ENCODE data around the gene NFIB. TPM values are rescaled to one million over a fixed set of nuclear protein-coding genes. Genes with fewer than 3 reads are reported as not detected.
A peak's percentile ranks its signal among the peaks of the same experiment; 100 is the strongest.

The NFIB gene
- total and polyA plus RNA-seq, 2 experiments from 2014 or later, result 15.2 to 27.3 TPM

- Histone ChIP-seq H3K4me3 (no peak overlapping the region), H3K27me3 (peaks cover 9% of the 10 kb centered on the region), H3K9me3 (ENCODE audit: low read depth) (no peaks in the 10 kb centered on the region), H3K79me2 (peaks cover 47% of the 10 kb centered on the region), H3K4me2 (peak overlapping the region; percentile 92), H2AFZ (no peak overlapping the region), H3K27ac (peak overlapping the region; percentile 93), H3K4me1 (ENCODE audit: insufficient read depth) (no peaks in the 10 kb centered on the region), H3K9me2 (replicated peaks; ENCODE audit: insufficient read depth) (no peaks in the 10 kb centered on the region), H4K20me1 (ENCODE audit: insufficient read depth, poor library complexity, severe bottlenecking) (peaks cover under 1% of the 10 kb centered on the region), H3K36me3 (replicated peaks; ENCODE audit: insufficient read depth, low read depth) (no peaks in the 10 kb centered on the region)
- no peak for DNase-seq (ENCODE audit: low spot score)
- TF ChIP-seq CTCF (IDR thresholded peaks at IDR 0.05; ENCODE audit: poor library complexity) (no peak), EZH2phosphoT487 (IDR thresholded peaks at IDR 0.05; ENCODE audit: low read depth, severe bottlenecking, unreplicated experiment) (no peak), EZH2 (IDR thresholded peaks at IDR 0.05; ENCODE audit: borderline replicate concordance) (no peak)
- WGBS (ENCODE audit: low lambda C conversion rate, missing lambda C conversion rate), result 77% methylated on average over 4 of the region's 4 CpGs
These were observed 3.9 kb upstream of the NFIB start for GRCh38 chr9:14317667-14318320.

GRCh38 chr9:14316602-14317300 is 2.8 kb upstream of the NFIB start:
- Histone ChIP-seq H4K20me1 (ENCODE audit: insufficient read depth, poor library complexity, severe bottlenecking) (peaks cover 3% of the 10 kb centered on the region), H3K27ac (peak overlapping the region; percentile 93), H3K9me2 (replicated peaks; ENCODE audit: insufficient read depth) (no peaks in the 10 kb centered on the region), H3K9me3 (ENCODE audit: low read depth) (no peaks in the 10 kb centered on the region), H3K27me3 (peaks cover 12% of the 10 kb centered on the region), H2AFZ (no peak overlapping the region), H3K79me2 (peaks cover 58% of the 10 kb centered on the region), H3K4me3 (no peak overlapping the region), H3K36me3 (replicated peaks; ENCODE audit: insufficient read depth, low read depth) (no peaks in the 10 kb centered on the region), H3K4me2 (peak overlapping the region; percentile 92), H3K4me1 (ENCODE audit: insufficient read depth) (no peaks in the 10 kb centered on the region)
- TF ChIP-seq EZH2phosphoT487 (IDR thresholded peaks at IDR 0.05; ENCODE audit: low read depth, severe bottlenecking, unreplicated experiment), result no peak
- no peak for TF ChIP-seq CTCF (IDR thresholded peaks at IDR 0.05; ENCODE audit: poor library complexity)
- no peak for TF ChIP-seq EZH2 (IDR thresholded peaks at IDR 0.05; ENCODE audit: borderline replicate concordance)
- WGBS (ENCODE audit: low lambda C conversion rate, missing lambda C conversion rate), result 41% methylated on average over 7 of the region's 8 CpGs
- DNase-seq (ENCODE audit: low spot score), result no peak

GRCh38 chr9:14315875-14316601 is 2.1 kb upstream of the NFIB start:
- peaks cover 58% of the 10 kb centered on the region for H3K79me2 ChIP-seq
- no peaks in the 10 kb centered on the region for H3K4me1 ChIP-seq (ENCODE audit: insufficient read depth)
- H3K9me2 ChIP-seq (replicated peaks; ENCODE audit: insufficient read depth), result no peaks in the 10 kb centered on the region
- WGBS (ENCODE audit: low lambda C conversion rate, missing lambda C conversion rate), result 4% methylated on average over 24 of the region's 42 CpGs
- H3K27me3 ChIP-seq, result peaks cover 12% of the 10 kb centered on the region
- H2AFZ ChIP-seq, result peak overlapping the region; percentile 54
- H3K4me3 ChIP-seq, result peak overlapping the region; percentile 57
- TF ChIP-seq EZH2phosphoT487 (IDR thresholded peaks at IDR 0.05; ENCODE audit: low read depth, severe bottlenecking, unreplicated experiment) (peak; percentile 13), EZH2 (IDR thresholded peaks at IDR 0.05; ENCODE audit: borderline replicate concordance) (peak; percentile 54), CTCF (IDR thresholded peaks at IDR 0.05; ENCODE audit: poor library complexity) (no peak)
- peak; percentile 31 for DNase-seq (ENCODE audit: low spot score)
- no peaks in the 10 kb centered on the region for H3K9me3 ChIP-seq (ENCODE audit: low read depth)
- peak overlapping the region; percentile 92 for H3K4me2 ChIP-seq
- H3K27ac ChIP-seq, result peak overlapping the region; percentile 93
- H3K36me3 ChIP-seq (replicated peaks; ENCODE audit: insufficient read depth, low read depth), result no peaks in the 10 kb centered on the region
- H4K20me1 ChIP-seq (ENCODE audit: insufficient read depth, poor library complexity, severe bottlenecking), result peaks cover 5% of the 10 kb centered on the region

Measured in hepatocyte (in vitro differentiated cells).